ENCODE data around the gene ABHD16A.

The ABHD16A gene

DNA sequence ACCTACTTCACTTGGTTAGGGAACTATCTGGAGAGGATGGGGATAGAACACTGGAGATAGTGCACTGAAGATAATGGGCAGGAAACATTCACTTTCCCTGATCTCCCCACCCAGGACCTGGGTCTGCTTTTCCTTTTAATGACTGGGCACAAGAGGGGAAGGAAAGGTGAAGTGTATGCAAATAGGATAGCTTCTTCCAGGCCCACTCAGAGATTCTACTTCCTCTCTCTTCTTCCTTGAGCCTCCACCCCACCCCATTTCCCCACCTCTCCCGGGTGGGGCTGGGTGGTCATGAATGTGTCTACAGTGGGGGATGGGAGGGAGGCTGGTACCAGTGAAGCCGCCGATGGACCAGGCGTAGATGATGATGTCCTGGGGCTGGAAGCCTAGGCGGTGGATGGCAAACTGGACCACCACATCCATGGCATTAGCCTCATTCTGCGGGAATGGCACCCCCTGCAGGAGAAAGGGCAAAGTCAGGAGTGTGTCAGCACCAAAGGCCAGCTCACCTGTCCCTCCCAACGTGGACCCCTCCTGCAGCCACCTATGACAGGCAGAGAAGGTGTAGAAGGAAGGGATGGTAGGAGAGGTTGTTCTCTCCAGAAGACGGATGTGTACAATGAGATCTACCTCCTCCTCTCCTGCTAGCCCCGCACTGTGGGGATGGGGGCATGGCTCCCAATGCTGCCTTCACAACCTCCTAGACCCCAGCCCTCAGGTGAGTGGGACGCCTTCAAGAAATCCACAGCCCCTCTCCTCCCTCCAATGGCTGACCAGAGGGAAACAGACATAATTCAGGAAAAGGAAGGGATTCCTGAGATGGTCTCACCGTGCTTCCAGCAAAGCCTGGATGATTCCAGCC lies 13.6 kb downstream of the ABHD16A start:
- no peak for DNase-seq (ENCODE audit: low spot score)

- DNase-seq (ENCODE audit: low spot score) = no peak
These were observed 15.0 kb downstream of the ABHD16A start for GRCh38 chr6:31687860-31688693.

DNA sequence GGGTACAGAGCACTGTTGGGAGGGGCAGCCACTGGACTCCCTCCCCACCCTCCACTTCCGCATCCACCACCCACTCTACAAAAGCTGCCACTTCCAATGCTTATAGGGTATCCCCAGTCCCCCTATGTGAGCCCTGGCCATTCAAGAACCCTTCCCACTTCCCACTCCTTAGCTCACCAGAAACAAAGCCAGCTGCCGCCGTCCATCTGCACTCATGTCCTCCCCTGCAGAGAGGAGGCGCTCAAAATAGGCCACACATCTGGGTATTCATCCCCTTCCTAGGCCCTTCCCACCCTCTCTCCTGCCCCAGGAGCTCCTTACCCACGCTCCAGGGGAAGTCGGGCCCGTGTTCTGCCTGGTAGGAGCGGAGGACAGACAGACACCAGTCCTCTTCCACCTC lies 15.8 kb downstream of the ABHD16A start:
- DNase-seq (ENCODE audit: low spot score) = no peak

DNA sequence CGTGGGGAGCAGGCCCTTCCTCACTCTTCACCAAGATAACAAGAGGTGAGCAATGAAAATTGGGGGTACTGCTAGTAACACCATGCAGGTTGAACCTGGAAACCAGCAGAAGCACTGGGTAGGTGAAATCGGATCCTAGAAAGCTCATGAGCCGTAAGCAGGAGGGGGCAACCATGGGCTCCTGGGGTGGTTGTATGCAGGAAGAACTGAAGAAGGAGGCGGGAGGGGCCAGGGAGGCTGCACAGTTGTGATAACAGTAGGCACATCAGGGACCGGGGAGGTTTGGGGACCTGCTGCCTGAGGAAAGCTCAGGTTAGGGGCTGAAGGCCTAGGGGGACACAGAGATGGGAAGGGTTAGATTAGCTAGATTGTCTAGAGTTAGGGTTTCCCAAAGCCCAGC lies 16.6 kb downstream of the ABHD16A start:
- DNase-seq (ENCODE audit: low spot score) = no peak

DNA sequence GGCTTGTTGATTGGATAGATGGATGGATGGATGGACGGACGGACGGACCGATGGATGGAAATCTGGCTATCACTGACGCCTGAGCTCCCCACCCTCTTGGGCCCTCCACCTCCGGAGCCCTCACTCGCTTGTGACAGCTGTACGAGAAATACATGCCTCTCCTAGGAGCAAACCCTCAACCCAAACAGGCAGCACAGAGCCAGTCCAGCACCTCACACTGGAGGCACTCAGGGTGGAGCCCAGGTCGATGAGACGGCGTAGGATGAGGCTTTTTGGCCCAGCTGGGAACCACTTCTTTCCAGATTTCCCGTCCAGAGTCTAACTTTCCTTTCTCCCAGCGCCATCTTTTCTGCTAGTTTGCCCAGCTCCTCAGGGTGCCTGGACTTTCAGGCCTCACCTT lies 19.5 kb downstream of the ABHD16A start:
- no peak for DNase-seq (ENCODE audit: low spot score)

DNA sequence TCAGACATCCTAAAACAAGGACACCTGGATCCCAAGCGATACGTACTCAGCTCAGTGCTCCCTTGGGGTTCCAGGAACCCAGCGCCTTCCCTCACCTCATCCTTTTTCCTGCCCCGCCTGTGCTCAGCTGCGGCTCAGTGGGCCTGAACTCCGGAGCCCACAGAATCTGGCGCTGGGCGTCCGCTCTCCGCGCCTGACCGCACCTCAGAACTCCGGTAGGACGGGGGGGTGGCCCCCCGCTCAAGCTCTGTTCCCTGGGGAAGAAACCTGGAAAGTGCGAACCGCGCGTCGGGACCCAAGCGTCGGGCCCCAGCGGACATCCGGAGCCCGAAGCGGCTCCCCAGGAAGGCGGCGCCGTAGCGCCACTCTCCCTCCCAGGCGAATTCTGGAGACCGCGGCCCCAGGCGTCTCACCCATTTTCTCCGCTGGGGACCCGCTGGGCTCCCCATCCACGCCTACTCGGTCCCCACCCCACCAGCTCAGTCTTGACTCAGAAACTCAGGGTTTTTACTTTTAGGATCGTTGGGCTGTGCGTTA lies 21.9 kb downstream of the ABHD16A start:
- peak; percentile 28 for DNase-seq (ENCODE audit: low spot score)

DNA sequence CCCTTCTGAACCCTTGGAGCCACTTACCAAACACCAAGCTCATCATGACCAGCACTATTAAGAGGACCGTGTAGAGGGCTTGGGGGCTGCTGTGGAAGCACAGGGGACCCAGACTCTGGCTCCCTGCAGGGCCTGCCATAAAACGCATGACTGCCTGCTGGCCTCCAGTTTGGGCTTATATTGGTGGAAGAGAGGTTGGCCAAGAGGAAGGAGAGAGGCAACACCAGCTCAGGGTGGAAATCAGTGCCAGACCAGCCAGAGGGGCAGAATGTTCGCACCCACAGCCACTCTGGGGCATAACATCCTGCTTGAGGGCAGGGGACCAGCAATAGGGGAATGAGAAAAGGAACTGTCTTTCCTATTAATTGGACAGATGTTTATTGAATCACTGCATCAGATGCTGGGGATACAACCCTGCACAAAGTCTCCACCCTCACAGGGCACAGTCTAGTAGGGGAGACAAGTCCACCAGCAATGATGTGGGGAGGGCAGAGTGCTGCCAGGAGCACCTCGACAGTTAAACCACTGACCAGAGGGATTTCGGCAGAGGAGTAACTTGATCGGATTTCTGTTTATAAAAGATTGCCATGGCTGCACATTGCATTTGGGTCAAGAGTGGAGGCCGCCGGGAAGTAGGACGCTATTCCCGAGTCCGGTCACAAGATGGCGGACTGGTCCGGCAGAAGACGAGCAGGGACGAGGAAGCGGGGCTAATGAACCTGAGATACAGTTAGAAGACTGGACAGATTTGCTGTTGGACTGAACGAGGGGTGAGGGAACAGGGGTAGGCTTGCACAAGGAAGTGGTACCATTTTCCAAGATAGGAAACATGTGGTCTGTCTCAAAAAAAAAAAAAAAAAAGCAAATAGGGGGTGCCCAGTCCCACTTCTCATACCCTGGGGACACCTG lies 22.6 kb downstream of the ABHD16A start, which contains the start of gene LY6G5C:
TSS of gene LY6G5C (minus strand) at position 842 of the 909 bp plus-strand sequence. CDS start at position 148, 694 bp downstream.
- DNase-seq (ENCODE audit: low spot score) = peak; percentile 78

DNA sequence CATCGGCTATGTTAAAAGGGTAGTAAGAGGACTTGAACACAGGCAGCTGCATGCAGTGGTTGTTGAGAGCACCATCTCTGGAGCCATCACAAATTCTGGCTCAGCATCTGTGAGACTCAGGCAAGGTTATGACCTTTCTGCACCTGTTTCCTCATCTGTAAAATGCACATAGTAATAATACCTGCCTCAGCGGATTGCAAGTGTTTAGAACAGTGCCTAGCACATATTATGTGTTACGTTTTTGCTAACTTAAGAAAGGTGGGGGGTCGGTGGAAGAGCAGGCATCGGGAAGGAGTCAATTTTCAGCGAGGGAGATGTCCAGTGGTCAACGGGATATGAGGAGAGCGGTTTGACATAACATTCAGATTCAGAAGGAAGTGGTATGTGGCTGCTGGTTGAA lies 25.2 kb downstream of the ABHD16A start:
- DNase-seq (ENCODE audit: low spot score) = no peak

- DNase-seq (ENCODE audit: low spot score) = no peak
These were observed 26.2 kb downstream of the ABHD16A start for GRCh38 chr6:31676904-31677303.

DNA sequence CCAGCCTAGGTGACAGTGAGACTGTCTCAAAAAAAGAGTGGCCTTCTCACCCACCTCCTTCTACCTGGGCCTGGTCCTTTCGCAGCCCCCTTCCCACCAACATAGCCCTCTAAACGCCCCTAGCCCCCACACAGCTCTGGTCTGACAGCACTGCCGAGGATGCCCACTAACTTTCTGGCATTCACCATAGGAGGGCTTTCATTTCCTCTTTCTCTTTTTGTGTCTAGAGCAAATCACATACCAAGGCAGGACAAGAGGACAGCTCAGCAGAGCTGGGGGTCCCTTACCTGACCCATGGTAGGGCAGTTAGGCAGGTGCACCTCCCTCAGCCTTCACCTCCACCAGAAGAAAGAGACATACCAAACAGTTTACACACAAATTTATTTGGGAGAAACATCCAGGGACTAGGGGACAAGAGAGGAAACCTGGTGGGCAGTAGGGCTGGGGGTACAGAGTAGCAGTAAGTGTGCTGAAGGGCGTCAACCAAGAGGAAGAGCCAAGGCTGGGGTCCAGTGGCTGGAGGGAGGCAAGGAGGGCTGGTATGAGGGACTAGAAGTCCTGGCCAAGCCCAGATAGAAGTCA lies 26.7 kb downstream of the ABHD16A start:
- no peak for DNase-seq (ENCODE audit: low spot score)

- DNase-seq (ENCODE audit: low spot score) = no peak
These were observed 33.4 kb downstream of the ABHD16A start, which contains the start of gene LY6G5B for GRCh38 chr6:31669676-31670075. TSS of gene LY6G5B (plus strand) at chr6:31669976. CDS start at chr6:31670951, 975 bp downstream.

DNA sequence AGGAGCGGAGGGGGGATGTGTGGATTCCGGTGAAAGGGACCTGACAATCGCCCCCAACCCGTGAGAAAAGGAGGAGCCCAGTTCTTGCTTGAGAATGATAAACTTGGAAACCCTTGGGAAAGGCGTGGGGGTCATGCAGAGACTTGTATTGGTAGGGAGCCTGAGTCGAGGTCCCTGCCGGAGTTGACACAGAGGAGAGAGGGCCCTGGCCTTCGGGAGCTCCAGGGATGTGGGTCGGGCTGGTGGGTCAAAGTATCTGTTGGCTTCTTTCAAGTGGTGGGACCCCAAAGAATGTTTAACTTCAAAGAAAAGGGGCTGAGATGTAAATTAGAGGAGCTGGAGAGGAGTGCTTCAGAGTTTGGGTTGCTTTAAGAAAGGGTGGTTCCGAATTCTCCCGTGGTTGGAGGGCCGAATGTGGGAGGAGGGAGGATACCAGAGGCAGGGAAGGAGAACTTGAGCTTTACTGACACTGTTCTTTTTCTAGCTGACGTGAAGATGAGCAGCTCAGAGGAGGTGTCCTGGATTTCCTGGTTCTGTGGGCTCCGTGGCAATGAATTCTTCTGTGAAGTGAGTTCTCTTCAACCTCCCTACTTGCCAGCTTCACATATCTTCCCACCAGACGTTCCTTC lies 36.7 kb downstream of the ABHD16A start:
- no peak for DNase-seq (ENCODE audit: low spot score)

- peak; percentile 97 for DNase-seq (ENCODE audit: low spot score)
These were observed 37.4 kb downstream of the ABHD16A start, which contains the start of gene CSNK2B for GRCh38 chr6:31665501-31666336. TSS of gene CSNK2B (plus strand) at chr6:31666080. CDS start at chr6:31666832, 752 bp downstream.

DNA sequence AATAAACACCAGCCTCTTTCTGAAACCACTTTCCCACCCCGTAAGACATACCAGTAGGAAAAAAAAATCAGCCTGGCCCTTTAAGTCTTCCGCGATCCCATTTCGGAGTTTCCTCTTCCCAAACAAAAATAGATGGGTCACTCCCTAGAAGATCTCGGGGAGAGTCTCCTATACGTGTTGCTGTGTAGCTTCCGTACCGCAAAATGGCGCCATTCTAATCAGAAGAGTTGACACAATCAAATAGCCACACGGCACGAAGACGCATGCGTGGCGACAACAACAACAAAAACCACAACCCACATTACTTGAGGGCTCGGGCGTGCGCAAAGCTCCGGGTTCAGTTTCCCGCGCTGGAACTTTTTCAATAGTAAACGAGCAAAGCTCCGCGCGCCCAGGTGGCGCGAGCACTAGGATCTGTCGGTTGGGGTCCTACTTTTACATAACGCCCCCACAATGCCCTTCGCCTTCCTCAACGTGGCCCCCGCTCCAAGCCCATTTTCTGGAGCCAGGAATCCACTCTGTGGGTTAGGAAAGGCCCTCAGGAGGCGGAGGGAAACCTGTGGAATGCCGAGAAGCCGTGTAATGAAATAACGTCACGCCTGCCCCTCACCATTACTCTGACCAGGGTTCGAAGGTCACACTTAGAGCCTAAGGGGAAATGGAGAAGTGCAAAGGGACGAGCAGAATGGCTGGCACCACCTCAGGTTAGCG lies 38.2 kb downstream of the ABHD16A start, which contains the start of gene GPANK1:
TSS of gene GPANK1 (minus strand) at position 208 of the 711 bp plus-strand sequence. CDS start 519 bp downstream, outside the sequence.
- peak; percentile 91 for DNase-seq (ENCODE audit: low spot score)

DNA sequence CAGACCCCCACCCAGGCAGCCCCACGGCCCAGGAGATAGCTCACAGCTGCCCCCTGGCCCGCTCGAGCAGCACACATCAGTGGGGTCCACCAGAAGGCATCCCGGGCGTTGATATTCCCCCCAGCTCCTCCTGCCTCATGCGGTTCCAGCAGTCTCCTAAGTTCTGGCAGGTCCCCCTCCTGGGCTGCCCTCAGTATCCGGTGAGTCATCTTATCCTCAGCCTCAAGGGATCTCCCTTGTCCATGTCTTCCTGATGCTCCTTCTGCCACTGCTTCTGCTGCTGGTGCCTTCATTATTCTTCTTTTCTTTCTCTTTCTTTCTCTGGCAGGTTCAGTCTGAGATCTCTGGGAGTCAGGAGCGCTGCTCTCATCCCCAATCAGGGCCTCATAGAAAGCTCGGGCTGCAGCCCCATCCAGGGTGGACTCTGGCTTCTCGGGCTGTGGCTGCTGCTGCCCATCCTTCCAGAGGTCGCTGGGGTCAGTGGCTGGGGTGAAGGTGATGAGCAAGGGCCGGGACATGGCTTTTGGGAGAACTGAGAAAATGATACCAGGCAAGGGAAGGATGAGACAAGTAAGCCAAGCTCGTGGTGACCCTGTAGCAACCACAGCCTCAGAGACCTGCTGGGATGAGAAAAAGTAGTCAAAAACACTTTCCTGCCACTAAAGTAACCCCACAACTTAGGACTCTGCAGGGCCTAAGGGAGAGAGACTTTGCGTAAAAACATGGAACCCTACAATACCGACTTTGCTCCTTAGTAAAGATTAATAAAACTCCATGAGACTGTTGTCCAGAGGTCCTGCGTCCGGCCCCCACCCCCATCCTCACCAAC lies 38.9 kb downstream of the ABHD16A start:
- no peak for DNase-seq (ENCODE audit: low spot score)

DNA sequence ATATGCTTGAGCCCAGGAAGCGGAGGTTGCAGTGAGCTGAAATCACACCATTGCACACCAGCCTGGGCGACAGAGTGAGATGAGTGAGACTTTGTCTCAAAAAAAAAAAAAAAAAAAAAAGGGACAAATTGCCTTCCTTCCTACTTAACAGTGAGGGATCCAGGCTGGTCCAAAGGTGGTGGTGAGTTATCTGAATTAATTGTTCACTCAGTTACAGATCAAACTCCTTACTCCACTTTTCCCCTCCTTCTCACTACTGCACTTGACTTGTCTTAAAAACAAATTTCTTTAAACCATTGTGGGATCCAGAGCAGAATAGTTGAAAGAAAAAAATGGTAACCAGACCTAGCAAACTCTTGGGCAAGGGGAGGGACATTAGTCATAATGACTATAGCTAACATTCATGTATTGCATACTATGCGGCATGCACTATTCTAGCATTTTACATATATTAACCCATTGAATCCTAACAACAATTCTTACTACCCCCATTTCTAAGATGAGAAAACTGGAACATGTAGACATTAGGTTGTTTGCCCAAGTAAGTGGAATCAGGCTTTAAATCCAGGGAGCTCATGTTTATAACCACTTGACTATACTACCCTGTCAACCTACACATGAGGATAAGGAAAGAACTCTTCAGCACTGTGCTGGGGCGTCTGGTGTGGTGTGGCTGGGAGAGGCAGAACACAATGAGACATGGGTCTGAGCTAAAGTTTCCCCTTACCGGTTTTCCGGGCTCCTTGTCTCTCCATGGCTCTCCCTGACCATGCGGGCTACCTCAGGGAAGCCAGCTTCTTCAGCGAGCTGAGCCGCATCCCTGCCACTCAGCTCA lies 39.8 kb downstream of the ABHD16A start:
- no peak for DNase-seq (ENCODE audit: low spot score)
